Measurements from ENCODE around the gene LRP11. TPM values are rescaled to one million over a fixed set of nuclear protein-coding genes. Genes with fewer than 3 reads are reported as not detected.
A peak's percentile ranks its signal among the peaks of the same experiment; 100 is the strongest.

LRP11 gene
- total and polyA plus RNA-seq, 2 of the 13 experiments (the other 11 are each of a cell fraction or from before 2014, with no cell fraction given): 32.4 to 48.9 TPM

GRCh38 chr6:149903938-149904611 is 39.9 kb upstream of the LRP11 start:
- intact Hi-C loops (cut with micrococcal nuclease; ENCODE audit: unreplicated experiment): loop anchor here (1.0 kb wide), 1 partner anchor 64 kb away; no protein-coding TSS in a partner anchor
- no peak overlapping the region for H2AFZ ChIP-seq (ENCODE audit: low read length)
- ChIA-PET CTCF (ENCODE audit: low intra/inter-chr PET ratio, low total read pairs) (interaction anchor here (1.6 to 2.2 kb wide), 2 partner anchors 63 to 69 kb away, joined by 7 to 12 read pairs; no protein-coding TSS in a partner anchor), POLR2A (no interaction called here)
- H3K4me3 ChIP-seq (replicated peaks in 1 of 3; ENCODE audit: insufficient read depth in 1 of 3, low read depth in 2 of 3, low read length in 3 of 3): no peak overlapping the region
- peaks cover 10 to 53% of the 10 kb centered on the region in 2 experiments for H3K27me3 ChIP-seq (ENCODE audit: control insufficient read depth in 1 of 2, insufficient read depth in 2 of 2, low read length in 2 of 2)
- no peaks in the 10 kb centered on the region for H4K20me1 ChIP-seq (ENCODE audit: insufficient read depth, low read length)
- H3K27ac ChIP-seq (ENCODE audit: extremely low read length, insufficient read depth, low read length): no peak overlapping the region
- no peak overlapping the region for H3K9ac ChIP-seq (ENCODE audit: insufficient read depth, low read depth, low read length)
- no TSS peak for BruUV-seq (replicated peaks)
- no peaks in the 10 kb centered on the region for H3K79me2 ChIP-seq (ENCODE audit: insufficient read depth, low read length)
- 0% methylated on average over 4 of the region's 5 CpGs for WGBS (ENCODE audit: low lambda C conversion rate)
- DNase-seq (ENCODE audit: low spot score) (no peak), ATAC-seq (peak; percentile 81), FAIRE-seq (peak; percentile 37)
- peaks cover 9% of the 10 kb centered on the region; the same call in 1 of the 2 replicates for H3K4me1 ChIP-seq (ENCODE audit: insufficient read depth, low read length)
- H3K4me2 ChIP-seq (ENCODE audit: low read depth, low read length): 0 out of 2 replicates have a peak overlapping the region, but pooled peaks have one; percentile 5
- in situ Hi-C loops (cut with HindIII; ENCODE audit: extremely low pct_ligation_motif_present, low pct_unique_long_range_greater_than_20kb): no loop called here
- H3K36me3 ChIP-seq (replicated peaks in 1 of 2; ENCODE audit: control insufficient read depth in 1 of 2, insufficient read depth in 2 of 2, low read length in 2 of 2): no peaks in the 10 kb centered on the region
- H3K9me3 ChIP-seq (ENCODE audit: low read length): peaks cover 11% of the 10 kb centered on the region
- 0 out of 2 replicates have a peak, but pooled peaks have one; percentile 14 for TF ChIP-seq ZNF687 (CRISPR knock-in tag; IDR thresholded peaks at IDR 0.05)
- no peak for TF ChIP-seq TEF (CRISPR knock-in tag; IDR thresholded peaks at IDR 0.05)
- TF ChIP-seq BCLAF1 (IDR thresholded peaks at IDR 0.05): no peak
- TF ChIP-seq NR2F2 (IDR thresholded peaks at IDR 0.05; ENCODE audit: borderline replicate concordance, low read depth): no peak
- TF ChIP-seq CTCF (CRISPR knock-in tag; IDR thresholded peaks at IDR 0.05): peak; percentile 53
- TF ChIP-seq TGIF2 (CRISPR knock-in tag; IDR thresholded peaks at IDR 0.05): peak; percentile 50; the same call in 1 of the 2 replicates
- TF ChIP-seq FOXC1 (CRISPR knock-in tag; IDR thresholded peaks at IDR 0.05; ENCODE audit: borderline replicate concordance): no peak
- TF ChIP-seq SMC3 (IDR thresholded peaks at IDR 0.05; ENCODE audit: low read length): peak; percentile 66
- no peak for TF ChIP-seq DDIT3 (CRISPR knock-in tag; IDR thresholded peaks at IDR 0.05)
- no peak for TF ChIP-seq FOXJ3 (CRISPR knock-in tag; IDR thresholded peaks at IDR 0.05; ENCODE audit: borderline replicate concordance)
